ENCODE data around the gene PTPRA.
"Not testable (repeated sequence)": the region's sequence is repeated elsewhere in the genome, so short reads cannot be mapped to it uniquely, and the experiment has no call there.

PTPRA gene

DNA sequence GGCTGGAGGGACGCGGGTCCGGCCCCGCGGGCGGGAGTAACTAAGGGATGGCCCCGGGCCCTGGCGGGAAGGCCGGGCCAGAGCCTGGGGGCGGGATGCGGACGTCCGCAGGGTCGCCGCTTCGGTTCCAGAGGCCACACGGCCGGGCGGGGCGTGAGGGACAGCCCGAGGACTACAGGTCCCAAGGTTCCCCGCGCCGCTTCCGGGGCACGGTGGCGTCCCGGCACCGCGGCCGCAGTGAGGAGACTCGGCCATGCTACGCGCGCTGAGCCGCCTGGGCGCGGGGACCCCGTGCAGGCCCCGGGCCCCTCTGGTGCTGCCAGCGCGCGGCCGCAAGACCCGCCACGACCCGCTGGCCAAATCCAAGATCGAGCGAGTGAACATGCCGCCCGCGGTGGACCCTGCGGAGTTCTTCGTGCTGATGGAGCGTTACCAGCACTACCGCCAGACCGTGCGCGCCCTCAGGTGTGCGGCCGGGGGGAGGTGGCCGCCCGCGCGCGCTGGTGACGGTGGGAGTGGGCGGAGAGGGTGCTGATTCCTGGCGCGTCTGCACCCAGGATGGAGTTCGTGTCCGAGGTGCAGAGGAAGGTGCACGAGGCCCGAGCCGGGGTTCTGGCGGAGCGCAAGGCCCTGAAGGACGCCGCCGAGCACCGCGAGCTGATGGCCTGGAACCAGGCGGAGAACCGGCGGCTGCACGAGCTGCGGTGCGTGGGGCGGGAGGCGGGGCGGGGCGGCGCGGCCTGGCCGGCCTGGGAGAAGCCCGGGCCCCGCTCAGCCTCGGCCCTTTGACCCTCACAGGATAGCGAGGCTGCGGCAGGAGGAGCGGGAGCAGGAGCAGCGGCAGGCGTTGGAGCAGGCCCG lies 172.8 kb downstream of the PTPRA start, which contains the start of gene MRPS26:
TSS of gene MRPS26 (plus strand) at position 237 of the 861 bp plus-strand sequence. CDS start at position 254, 17 bp downstream.
- peak; percentile 65 for DNase-seq

DNA sequence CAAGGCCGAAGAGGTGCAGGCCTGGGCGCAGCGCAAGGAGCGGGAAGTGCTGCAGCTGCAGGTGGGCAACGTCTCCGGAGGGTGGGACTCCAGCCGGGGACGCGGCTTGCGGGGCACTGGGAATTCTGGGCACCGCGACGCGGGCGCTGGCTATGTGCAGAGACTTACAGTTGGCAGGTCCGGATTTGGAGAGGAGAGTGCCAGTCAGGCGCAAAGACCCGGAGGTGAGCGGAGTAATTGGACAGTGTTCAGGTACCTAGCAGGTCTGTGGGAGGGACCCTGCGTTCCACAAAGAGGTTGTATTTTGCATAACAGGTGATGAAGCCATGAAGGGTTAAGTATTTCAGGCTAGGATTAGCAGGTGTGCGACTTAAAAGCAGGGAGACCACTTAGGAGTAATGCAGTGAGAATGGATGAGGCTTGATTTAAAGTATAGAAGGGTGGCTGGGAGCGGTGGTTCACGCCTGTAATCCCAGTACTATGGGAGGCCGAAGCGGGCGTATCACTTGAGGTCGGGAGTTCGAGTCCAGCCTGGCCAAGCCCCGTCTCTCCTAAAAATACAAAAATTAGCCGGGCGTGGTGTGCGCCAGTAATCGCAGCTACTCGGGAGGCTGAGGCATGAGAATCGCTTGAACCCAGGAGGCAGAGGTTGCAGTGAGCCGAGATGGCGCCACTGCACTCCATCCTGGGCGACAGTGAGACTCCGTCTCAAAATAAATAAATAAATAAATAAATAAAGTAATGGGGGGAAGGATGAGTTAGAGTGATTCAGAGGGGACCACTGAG lies 173.6 kb downstream of the PTPRA start:
- peak; percentile 71 for DNase-seq

DNA sequence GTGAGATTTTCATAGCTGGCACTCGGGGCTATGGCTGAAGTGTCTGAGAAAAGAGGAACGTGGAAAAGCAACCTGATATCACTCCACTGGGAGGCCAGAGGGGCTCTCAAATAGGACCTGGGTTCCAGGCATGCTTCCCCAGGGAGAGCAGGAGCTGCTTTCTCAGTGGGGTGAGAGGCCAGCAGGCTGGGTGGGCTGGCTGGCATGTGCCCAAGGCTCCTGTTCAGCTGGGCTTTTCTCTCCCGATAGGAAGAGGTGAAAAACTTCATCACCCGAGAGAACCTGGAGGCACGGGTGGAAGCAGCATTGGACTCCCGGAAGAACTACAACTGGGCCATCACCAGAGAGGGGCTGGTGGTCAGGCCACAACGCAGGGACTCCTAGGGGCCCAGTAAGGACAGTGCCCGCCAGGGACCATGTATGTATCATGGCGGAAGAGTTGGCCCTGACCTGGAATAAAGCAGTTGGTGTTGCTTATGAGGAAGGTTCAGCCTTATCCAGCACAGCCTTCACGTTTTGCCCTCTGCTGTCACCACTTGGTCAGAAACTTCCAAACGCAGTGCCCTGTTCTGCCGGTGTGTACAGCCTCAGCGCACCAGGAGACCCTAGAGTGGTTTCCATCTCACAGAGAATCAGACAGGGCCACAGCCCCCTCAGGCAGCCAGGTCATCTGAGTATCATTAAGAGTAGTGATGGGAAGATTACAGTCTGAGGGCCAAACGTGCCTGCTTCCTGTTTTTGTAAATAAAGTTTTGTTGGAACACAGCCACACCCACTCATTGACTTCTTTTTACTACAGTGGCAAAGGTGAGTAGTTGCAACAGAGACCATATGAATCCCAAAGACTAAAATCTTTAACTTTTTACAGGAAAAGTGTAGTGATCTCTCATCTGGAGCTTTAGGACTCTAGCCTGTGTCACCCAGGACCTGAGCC lies 174.5 kb downstream of the PTPRA start:
- no peak for DNase-seq

DNA sequence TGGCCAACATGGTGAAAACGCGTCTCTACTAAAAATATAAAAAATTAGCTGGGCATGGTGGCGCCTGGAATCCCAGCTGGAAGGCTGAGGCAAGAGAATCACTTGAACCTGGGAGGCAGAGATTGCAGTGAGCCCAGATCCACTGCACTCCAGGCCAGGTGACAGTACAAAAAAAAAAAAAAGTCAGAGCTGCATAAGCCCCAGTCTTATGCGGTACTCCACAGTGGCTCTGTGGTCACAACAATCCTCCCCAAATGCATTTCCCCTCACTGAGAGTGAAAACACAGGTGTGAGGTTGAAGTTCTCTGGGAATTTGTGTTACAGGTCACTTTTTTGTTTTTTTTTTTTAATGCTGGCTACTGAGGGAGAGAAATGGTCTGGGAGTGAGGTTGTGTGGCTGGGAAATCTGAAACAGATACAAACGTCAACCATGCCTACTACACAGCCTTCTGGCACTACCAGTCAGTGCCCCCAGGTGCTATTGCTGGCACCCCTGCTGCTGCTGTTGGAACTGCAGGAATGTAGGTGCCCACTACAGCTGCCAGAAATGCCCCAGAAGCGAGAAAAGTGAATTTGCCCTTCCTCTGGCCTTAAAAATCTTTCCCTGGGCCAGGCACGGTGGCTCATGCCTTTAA lies 178.2 kb downstream of the PTPRA start:
- DNase-seq = no peak

DNA sequence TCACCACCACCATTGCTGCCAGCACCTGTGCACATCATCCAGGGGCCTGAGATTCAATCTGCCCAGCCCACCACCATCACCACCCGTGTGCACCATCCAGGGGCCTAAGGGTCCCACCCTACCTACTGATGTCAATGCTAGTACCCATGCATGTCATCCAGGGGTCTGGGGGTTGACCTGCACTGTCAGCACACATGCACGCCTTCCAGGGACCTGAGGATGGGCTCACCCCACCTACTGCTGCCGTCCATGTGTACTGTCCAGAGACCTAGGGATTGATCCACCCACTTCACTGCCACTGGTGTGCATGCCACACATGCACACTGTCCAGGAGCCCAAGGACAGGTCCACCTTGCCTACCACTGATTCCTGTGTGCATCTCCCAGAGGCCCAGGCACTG lies 186.2 kb downstream of the PTPRA start:
- no peak for DNase-seq

DNA sequence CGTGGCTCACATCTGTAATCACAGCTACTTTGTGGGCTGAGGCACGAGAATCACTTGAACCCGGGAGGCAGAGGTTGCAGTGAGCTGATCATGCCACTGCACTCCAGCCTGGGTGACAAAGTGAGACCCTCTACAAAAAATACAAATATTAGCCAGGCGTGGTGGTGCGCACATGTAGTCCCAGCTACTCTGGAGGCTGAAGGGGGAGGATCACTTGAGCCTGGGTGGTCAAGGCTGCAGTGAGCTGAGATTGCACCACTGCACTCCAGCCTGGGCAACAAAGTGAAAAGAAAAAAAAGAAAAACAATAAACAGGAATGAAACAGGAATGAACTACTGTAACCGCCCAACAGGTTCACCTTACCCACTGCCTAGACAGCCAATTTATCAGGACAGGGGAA lies 190.8 kb downstream of the PTPRA start:
- DNase-seq = not testable (repeated sequence)

DNA sequence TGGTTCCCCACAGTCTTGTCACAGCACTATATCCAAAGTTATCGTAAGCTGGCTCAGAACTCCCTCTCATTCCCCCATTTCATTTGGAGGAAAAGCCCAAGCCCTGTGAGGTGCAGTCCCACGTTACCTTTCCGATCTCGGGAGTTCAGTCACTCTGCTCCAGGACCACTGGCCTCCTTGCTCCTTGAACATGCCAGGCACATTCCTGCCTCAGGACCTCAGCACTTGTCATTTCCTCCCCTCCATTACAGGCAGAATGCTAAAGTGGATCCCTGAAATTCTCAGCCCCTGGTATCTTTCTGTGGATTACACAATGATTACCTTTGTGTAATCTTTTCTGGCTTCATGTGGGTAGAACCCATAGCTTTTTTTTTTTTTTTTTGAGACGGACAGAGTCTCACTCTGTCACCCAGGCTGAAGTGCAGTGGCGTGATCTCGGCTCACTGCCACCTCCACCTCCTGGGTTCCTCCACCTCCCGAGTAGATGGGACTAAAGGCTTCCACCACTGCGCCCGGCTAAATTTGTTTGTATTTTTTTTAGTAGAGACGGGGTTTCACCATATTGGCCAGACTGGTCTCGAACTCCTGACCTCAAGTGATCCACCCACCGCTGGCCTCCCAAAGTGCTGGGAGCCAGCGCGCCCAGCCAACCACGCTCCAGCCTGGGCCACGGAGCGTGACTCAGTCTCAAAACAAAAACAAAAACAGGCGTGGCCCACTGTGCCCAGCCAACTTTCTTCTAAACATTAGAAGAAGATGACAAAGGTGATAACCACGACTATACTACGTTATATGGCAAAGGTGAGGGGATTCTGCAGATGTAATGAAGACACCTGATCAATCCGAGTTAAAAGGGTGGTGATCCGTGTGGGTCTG lies 194.1 kb downstream of the PTPRA start:
- DNase-seq = peak; percentile 54

DNA sequence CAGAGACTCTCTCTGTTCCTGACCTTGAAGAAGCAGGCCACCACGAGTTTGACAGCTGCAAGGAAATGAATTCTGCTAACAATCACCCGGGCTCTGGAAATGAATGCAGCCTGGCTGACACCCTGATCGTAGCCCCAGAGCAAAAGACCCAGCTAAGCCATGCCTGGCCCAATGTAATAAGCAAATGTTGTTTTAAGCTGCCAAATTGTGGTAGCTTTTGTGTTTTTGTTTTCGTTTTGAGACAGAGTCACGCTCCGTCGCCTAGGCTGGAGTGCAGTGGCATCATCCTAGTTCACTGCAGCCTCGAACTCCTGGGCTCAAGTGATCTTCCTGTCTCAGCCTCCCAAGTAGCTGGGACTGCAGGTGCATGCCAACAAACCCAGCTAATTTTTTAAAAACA lies 194.8 kb downstream of the PTPRA start:
- no peak for DNase-seq

DNA sequence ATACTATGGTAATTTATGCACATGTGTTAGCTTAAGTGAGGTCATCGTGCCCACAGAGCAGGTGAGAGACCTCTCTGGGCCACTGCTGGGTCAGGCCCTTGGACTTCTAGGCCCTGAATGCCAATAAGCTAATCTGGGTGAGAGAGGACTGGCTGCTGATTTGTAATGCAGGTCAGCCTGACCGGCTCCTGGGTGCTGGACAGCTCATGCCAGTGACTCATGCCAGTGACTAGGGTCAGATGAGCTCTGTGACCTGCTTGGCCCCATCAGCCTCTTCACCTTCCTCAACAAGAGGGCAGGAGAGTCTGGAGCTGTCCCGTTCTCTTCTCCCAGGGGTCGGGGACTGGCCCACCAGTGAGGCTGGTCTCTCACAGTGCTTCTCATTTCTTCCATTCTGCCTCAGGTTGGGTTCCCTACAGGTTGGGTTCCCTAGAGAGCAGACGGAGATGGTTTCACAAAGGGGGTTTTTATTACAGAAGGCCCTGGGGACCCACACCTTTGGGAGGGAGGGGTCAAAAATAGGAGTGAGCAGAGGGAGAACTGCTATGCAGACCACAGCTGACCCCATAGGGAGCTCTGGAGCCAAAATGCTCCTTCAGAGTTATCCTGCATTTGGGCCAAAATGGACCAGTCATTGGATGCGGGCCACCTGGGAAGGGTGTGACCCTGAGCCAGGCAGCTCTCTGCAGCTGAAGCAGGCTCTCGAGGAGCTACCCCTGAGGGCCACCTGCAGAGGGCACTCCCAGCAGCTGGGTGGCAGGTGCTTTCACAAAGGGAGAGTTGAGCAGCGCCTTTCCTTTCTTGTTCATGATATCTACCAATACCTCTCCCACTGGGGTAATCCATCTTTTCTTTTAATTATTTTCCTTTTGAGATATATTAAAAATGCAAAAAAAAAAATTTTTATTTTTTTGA lies 196.0 kb downstream of the PTPRA start:
- DNase-seq = peak; percentile 76

DNA sequence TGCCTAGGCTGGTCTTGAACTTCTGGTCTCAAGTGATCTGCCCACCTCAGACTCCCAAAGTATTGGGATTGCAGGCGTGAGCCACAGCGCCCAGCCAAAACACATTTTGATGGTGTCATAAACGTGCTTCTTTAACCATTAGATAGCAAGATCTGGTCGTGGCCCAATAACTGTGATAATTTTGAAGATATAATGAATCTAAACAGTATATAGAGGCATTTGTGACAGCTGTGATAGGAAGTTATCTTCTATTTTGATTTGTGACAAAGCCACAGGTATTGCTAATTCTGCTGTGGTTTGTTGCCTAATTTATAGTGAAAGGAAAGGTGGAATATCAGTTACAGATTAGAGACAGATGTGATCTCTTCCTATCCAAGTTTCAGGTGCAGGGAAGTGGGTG lies 197.4 kb downstream of the PTPRA start:
- DNase-seq = no peak

DNA sequence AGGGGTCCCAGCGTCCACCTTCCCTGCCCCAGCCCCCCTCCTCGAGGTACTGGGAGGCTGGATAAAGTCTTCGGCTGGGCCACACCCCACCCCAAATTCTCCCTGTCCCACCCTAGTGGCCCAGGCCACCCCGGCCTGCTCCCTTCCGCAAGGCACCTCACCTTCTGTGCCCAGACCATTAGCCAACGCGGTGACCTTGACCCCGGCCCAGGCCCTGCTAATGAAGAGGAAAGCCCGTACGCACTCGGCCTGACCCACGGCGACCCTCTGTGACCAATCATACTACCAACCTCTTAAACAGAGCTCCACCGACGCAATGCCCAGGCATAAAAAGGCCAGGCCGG lies 198.0 kb downstream of the PTPRA start:
- no peak for DNase-seq

DNA sequence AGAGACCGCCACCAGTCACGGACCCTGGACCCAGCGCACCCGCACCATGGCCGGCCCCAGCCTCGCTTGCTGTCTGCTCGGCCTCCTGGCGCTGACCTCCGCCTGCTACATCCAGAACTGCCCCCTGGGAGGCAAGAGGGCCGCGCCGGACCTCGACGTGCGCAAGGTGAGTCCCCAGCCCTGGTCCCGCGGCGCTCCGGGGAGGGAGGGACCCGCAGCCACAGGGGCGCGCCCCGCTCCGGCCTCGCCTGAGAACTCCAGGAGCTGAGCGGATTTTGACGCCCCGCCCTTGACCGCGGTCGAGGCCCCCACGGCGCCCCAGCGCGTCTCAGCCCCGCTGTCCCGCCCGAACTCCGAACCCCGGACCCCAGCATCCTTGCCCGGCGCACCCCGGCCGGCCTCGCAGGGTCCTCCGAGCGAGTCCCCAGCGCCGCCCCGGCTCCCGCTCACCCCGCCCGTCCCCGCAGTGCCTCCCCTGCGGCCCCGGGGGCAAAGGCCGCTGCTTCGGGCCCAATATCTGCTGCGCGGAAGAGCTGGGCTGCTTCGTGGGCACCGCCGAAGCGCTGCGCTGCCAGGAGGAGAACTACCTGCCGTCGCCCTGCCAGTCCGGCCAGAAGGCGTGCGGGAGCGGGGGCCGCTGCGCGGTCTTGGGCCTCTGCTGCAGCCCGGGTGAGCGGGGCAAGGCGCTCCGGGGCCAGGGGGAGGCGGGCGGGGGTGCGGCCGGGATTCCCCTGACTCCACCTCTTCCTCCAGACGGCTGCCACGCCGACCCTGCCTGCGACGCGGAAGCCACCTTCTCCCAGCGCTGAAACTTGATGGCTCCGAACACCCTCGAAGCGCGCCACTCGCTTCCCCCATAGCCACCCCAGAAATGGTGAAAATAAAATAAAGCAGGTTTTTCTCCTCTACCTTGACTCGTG lies 198.6 kb downstream of the PTPRA start, which contains the start of gene OXT:
TSS of gene OXT (plus strand) at position 11 of the 920 bp plus-strand sequence. CDS start at position 47, 36 bp downstream.
- no peak for DNase-seq

DNA sequence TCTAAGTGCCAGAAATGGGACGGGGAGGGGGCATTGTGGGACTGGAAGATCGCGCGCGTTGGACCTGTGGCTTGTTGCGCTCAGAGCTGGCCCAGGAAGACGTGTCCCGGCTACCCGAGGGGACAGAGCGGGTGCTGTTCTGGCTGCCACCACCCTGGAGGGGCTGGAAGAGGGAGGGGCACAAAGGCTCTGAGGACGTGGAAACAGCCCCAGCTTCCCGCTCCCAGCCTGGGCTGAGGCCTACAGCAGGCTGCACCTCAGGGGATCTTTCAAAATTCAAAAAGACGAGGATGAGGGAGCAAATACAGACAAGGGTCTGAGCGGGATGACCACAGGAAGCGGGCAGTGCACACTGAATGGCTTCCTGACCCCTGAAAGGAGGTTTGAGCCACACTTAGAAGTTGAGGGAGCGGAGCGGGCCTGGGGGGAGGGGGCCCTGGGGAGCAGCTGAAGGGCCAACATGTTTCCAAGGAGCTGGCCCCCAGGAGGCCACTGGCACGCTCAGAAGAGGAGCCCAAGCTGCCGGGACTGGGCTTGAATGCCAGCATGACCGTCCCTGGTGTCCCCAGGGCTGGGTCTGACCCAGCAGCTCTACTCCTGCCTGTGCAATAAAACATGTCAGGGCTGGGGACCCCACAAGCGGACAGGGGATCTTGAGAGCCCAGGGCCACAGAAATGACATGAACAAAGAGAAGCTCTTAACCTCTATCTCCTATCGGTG lies 199.4 kb downstream of the PTPRA start:
- DNase-seq = no peak

DNA sequence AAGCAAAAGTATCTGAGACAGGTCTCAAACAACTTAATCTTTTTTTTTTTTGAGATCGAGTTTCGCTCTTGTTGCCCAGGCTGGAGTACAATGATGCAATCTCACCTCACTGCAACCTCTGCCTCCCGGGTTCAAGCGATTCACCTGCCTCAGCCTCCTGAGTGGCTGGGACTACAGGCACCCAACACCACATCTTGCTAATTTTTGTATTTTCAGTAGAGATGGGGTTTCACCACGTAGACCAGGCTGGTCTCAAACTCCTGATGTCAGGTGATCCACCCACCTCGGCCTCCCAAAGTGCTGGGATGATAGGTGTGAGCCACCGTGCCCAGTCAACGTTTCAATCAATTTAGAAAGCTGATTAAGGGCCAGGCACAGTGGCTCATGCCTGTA lies 200.0 kb downstream of the PTPRA start:
- DNase-seq = not testable (repeated sequence)

DNA sequence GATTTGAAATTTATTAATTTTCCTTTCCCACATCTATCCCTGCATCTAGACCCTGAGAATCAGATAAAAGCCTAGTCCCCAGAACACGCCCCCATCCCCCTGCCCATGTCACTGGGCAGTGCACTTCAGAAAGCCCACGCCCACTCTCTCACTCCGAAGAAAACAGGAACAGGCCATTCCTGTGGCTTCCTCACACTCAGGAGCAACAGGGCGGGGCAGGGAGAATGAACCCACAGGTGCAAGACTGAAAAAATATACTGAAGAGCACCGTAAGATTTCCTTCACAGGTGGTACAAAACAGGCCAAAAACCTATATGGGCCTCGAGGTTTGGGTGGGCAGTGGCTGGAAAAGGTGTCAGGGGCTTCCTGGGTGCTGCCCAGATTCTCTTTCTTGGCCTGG lies 201.5 kb downstream of the PTPRA start:
- no peak for DNase-seq

DNA sequence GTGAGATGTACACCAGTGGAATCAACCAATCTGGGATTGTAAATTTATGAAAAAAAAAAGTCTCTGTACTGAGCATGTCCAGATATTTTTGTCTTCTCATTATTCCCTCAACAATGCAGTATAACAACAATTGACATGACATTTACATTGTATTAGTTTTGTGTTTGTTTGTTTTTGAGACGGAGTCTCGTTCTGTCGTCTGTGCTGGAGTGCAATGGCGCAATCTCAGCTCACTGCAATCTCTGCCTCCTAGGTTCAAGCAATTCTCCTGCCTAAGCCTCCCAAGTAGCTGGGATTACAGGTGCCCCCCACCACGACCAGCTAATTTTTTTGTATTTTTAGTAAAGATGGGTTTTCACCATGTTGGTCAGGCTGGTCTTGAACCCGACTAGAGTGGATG lies 202.0 kb downstream of the PTPRA start:
- DNase-seq = not testable (repeated sequence)

DNA sequence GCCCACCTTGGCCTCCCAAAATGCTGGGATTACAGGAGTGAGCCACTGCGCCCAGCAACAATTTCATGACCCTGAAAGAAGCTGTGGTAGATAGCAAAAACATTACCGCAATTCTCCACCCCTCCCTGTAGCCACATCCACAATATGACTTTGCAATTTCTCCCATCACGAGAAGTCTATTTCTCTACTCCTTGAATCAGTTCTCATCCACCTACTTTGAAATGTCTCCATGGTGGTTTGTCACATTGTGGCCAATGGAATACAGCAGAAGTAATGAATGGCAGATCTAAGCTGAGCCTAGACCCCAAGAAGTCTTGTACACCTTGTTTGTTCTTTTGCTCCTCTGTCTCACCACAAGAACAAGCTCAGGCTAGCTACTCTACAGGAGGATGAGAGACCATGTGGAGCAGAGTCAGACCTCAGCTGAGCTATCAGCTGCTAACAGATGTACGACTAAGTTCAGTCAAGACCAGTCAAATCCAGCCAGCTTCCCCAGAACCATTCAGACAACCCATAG lies 204.4 kb downstream of the PTPRA start:
- no peak for DNase-seq

DNA sequence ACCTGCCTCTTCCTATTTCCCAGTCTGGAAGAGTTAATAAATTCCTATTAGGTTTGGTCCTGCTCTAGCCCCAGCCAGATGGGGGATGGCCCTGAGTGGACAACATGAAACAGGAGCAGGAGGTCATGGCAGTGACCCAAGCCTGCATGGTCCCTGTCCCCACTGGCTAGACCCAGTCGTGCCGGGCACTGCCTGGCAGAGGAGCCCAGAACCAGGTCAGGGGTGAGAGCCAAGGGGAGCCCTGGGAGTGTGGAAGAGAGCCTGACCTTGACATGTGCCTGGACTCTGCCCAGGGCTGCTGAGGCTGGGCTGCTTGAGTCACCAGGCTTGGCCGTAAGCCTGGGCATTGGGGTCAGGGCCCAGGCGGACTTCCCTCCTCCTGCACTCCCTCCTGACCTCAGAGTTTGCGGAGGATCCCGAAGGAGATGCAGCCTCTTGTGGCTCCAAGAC lies 207.7 kb downstream of the PTPRA start:
- no peak for DNase-seq

All from islet precursor cell (in vitro differentiated cells).